Memory B cell (primary cell): ENCODE results near the gene USP43.
A peak's percentile ranks its signal among the peaks of the same experiment; 100 is the strongest.
"Not testable (repeated sequence)": the region's sequence is repeated elsewhere in the genome, so short reads cannot be mapped to it uniquely, and the experiment has no call there.

Source experiments
- ATAC-seq: fragments of 150-1000 bp; cut with Tn5 transposase; 2 replicates; pipeline ENCODE4 v1.10.0; 2021; ENCODE audit warnings: low read depth, mild to moderate bottlenecking, moderate library complexity
- DNase-seq, 2 donors: peaks; one replicate each; pipeline ENCODE4 v3.0.0; 2022; ENCODE audit warnings: low spot score in 2 of 2
- H3K27ac Mint-ChIP-seq: one replicate; pipeline ENCODE4 v1.8.0; 2022; ENCODE audit warnings: mild to moderate bottlenecking, moderate library complexity, mixed read lengths
- H3K27me3 Mint-ChIP-seq: one replicate; pipeline ENCODE4 v1.8.0; 2022; ENCODE audit warnings: mixed read lengths
- H3K36me3 Mint-ChIP-seq: one replicate; pipeline ENCODE4 v1.8.0; 2022; ENCODE audit warnings: mild to moderate bottlenecking, mixed read lengths
- H3K4me1 Mint-ChIP-seq: one replicate; pipeline ENCODE4 v1.8.0; 2022; ENCODE audit warnings: mixed read lengths
- H3K4me3 Mint-ChIP-seq: one replicate; pipeline ENCODE4 v1.8.0; 2022; ENCODE audit warnings: mild to moderate bottlenecking, moderate library complexity, mixed read lengths
- H3K9me3 Mint-ChIP-seq: one replicate; pipeline ENCODE4 v1.8.0; 2022; ENCODE audit warnings: mixed read lengths

The USP43 gene

GRCh38 chr17:9643611-9644010 is 1.7 kb upstream of the USP43 start:
- Mint-ChIP-seq H3K4me3 (peak overlapping the region; percentile 39), H3K4me1 (peaks cover 7% of the 10 kb centered on the region), H3K27ac (no peak overlapping the region), H3K27me3 (peaks cover 22% of the 10 kb centered on the region), H3K36me3 (no peaks in the 10 kb centered on the region), H3K9me3 (peaks cover 1% of the 10 kb centered on the region)
- DNase-seq: no peak
- no peak for ATAC-seq

GRCh38 chr17:9645851-9646545 is 681 bp downstream of the USP43 start:
- DNase-seq (peak in 1 of 2 donors; percentile 16), ATAC-seq (no peak)
- Mint-ChIP-seq H3K36me3 (no peaks in the 10 kb centered on the region), H3K4me1 (peaks cover 9% of the 10 kb centered on the region), H3K4me3 (peak overlapping the region; percentile 68), H3K27ac (no peak overlapping the region), H3K27me3 (peaks cover 23% of the 10 kb centered on the region), H3K9me3 (no peaks in the 10 kb centered on the region)

- ATAC-seq: no peak
- H3K4me3 Mint-ChIP-seq: peak overlapping the region; percentile 68
- H3K27me3 Mint-ChIP-seq: peaks cover 24% of the 10 kb centered on the region
- peaks cover 9% of the 10 kb centered on the region for H3K4me1 Mint-ChIP-seq
- no peaks in the 10 kb centered on the region for H3K36me3 Mint-ChIP-seq
- no peaks in the 10 kb centered on the region for H3K9me3 Mint-ChIP-seq
- DNase-seq: no peak
- H3K27ac Mint-ChIP-seq: no peak overlapping the region
These were observed 1.2 kb downstream of the USP43 start for GRCh38 chr17:9646546-9646885.

GRCh38 chr17:9647014-9647413 is 1.7 kb downstream of the USP43 start:
- H3K27ac Mint-ChIP-seq: no peak overlapping the region
- H3K4me3 Mint-ChIP-seq: no peak overlapping the region
- peaks cover 25% of the 10 kb centered on the region for H3K27me3 Mint-ChIP-seq
- H3K4me1 Mint-ChIP-seq: peaks cover 9% of the 10 kb centered on the region
- DNase-seq (no peak), ATAC-seq (no peak)
- H3K36me3 Mint-ChIP-seq: no peaks in the 10 kb centered on the region
- H3K9me3 Mint-ChIP-seq: no peaks in the 10 kb centered on the region

- Mint-ChIP-seq H3K4me3 (no peak overlapping the region), H3K4me1 (peaks cover 9% of the 10 kb centered on the region), H3K27ac (no peak overlapping the region), H3K27me3 (peaks cover 24% of the 10 kb centered on the region), H3K9me3 (no peaks in the 10 kb centered on the region), H3K36me3 (no peaks in the 10 kb centered on the region)
- DNase-seq (no peak), ATAC-seq (no peak)
These were observed 3.3 kb downstream of the USP43 start for GRCh38 chr17:9648521-9649110.

GRCh38 chr17:9658593-9659211 is 13.4 kb downstream of the USP43 start:
- no peaks in the 10 kb centered on the region for H3K36me3 Mint-ChIP-seq
- peaks cover 4% of the 10 kb centered on the region for H3K9me3 Mint-ChIP-seq
- no peak for DNase-seq
- H3K4me3 Mint-ChIP-seq: no peak overlapping the region
- no peak for ATAC-seq
- no peaks in the 10 kb centered on the region for H3K4me1 Mint-ChIP-seq
- H3K27ac Mint-ChIP-seq: no peak overlapping the region
- peaks cover 8% of the 10 kb centered on the region for H3K27me3 Mint-ChIP-seq

GRCh38 chr17:9661027-9661426 is 15.7 kb downstream of the USP43 start:
- DNase-seq (no peak), ATAC-seq (no peak)
- H3K9me3 Mint-ChIP-seq: peaks cover 8% of the 10 kb centered on the region
- H3K27me3 Mint-ChIP-seq: peaks cover 12% of the 10 kb centered on the region
- no peaks in the 10 kb centered on the region for H3K4me1 Mint-ChIP-seq
- no peak overlapping the region for H3K4me3 Mint-ChIP-seq
- no peak overlapping the region for H3K27ac Mint-ChIP-seq
- peaks cover 3% of the 10 kb centered on the region for H3K36me3 Mint-ChIP-seq

GRCh38 chr17:9663511-9663910 is 18.2 kb downstream of the USP43 start:
- H3K27me3 Mint-ChIP-seq: peaks cover 15% of the 10 kb centered on the region
- DNase-seq, H3K27ac Mint-ChIP-seq, H3K4me3 Mint-ChIP-seq, ATAC-seq, H3K4me1 Mint-ChIP-seq, H3K36me3 Mint-ChIP-seq, H3K9me3 Mint-ChIP-seq: not testable (repeated sequence)

- Mint-ChIP-seq H3K36me3 (peaks cover 3% of the 10 kb centered on the region), H3K4me1 (no peaks in the 10 kb centered on the region), H3K27ac (no peak overlapping the region), H3K9me3 (peaks cover 8% of the 10 kb centered on the region), H3K4me3 (no peak overlapping the region), H3K27me3 (peaks cover 20% of the 10 kb centered on the region)
- no peak for DNase-seq
- no peak for ATAC-seq
These were observed 21.2 kb downstream of the USP43 start for GRCh38 chr17:9666461-9667050.

GRCh38 chr17:9668517-9668916 is 23.2 kb downstream of the USP43 start:
- no peaks in the 10 kb centered on the region for H3K4me1 Mint-ChIP-seq
- peaks cover 3% of the 10 kb centered on the region for H3K36me3 Mint-ChIP-seq
- ATAC-seq (no peak), DNase-seq (no peak)
- peaks cover 5% of the 10 kb centered on the region for H3K9me3 Mint-ChIP-seq
- H3K27me3 Mint-ChIP-seq: peaks cover 18% of the 10 kb centered on the region
- no peak overlapping the region for H3K27ac Mint-ChIP-seq
- no peak overlapping the region for H3K4me3 Mint-ChIP-seq

- Mint-ChIP-seq H3K36me3 (no peaks in the 10 kb centered on the region), H3K27me3 (peaks cover 16% of the 10 kb centered on the region), H3K4me1 (no peaks in the 10 kb centered on the region), H3K9me3 (peaks cover 1% of the 10 kb centered on the region), H3K27ac (no peak overlapping the region), H3K4me3 (no peak overlapping the region)
- no peak for DNase-seq
- ATAC-seq: no peak
These were observed 24.3 kb downstream of the USP43 start for GRCh38 chr17:9669551-9670008.

GRCh38 chr17:9670596-9670995 is 25.3 kb downstream of the USP43 start:
- DNase-seq: no peak
- H3K27ac Mint-ChIP-seq: no peak overlapping the region
- peaks cover 14% of the 10 kb centered on the region for H3K27me3 Mint-ChIP-seq
- peaks cover 1% of the 10 kb centered on the region for H3K9me3 Mint-ChIP-seq
- H3K36me3 Mint-ChIP-seq: no peaks in the 10 kb centered on the region
- H3K4me1 Mint-ChIP-seq: no peaks in the 10 kb centered on the region
- no peak overlapping the region for H3K4me3 Mint-ChIP-seq
- ATAC-seq: no peak

GRCh38 chr17:9671559-9671958 is 26.2 kb downstream of the USP43 start:
- H3K27me3 Mint-ChIP-seq: peaks cover 12% of the 10 kb centered on the region
- no peaks in the 10 kb centered on the region for H3K9me3 Mint-ChIP-seq
- H3K27ac Mint-ChIP-seq: no peak overlapping the region
- no peak for ATAC-seq
- H3K4me3 Mint-ChIP-seq: no peak overlapping the region
- H3K36me3 Mint-ChIP-seq: no peaks in the 10 kb centered on the region
- DNase-seq: no peak
- no peaks in the 10 kb centered on the region for H3K4me1 Mint-ChIP-seq

- peaks cover 12% of the 10 kb centered on the region for H3K27me3 Mint-ChIP-seq
- no peak for ATAC-seq
These were observed 26.9 kb downstream of the USP43 start for GRCh38 chr17:9672266-9672665.

More at GRCh38 chr17:9672266-9672665, 26.9 kb downstream of the USP43 start:
- H3K36me3 Mint-ChIP-seq: no peaks in the 10 kb centered on the region
- DNase-seq: no peak
- no peaks in the 10 kb centered on the region for H3K4me1 Mint-ChIP-seq
- H3K4me3 Mint-ChIP-seq: no peak overlapping the region
- H3K9me3 Mint-ChIP-seq: no peaks in the 10 kb centered on the region
- H3K27ac Mint-ChIP-seq: no peak overlapping the region
